ENCODE measurements around the gene SHISA5. TPM values are rescaled to one million over a fixed set of nuclear protein-coding genes. Genes with fewer than 3 reads are reported as not detected.
A peak's percentile ranks its signal among the peaks of the same experiment; 100 is the strongest.

SHISA5 gene
- total and polyA plus RNA-seq, 2 donors (not counting 1 experiment from before 2014, with no cell fraction given): 147 to 183 TPM

- H3K4me2 ChIP-seq (replicated peaks; ENCODE audit: low read depth, low read length, poor library complexity, severe bottlenecking): peak overlapping the region; percentile 21
- Mint-ChIP-seq H3K4me1 (peaks cover 23% of the 10 kb centered on the region), H3K27ac (peak overlapping the region; percentile 65), H3K9me3 (ENCODE audit: insufficient read depth) (no peaks in the 10 kb centered on the region), H3K4me3 (peak overlapping the region; percentile 32), H3K27me3 (peaks cover 3% of the 10 kb centered on the region)
- peaks cover 0 to 2% (median 0%) of the 10 kb centered on the region in 4 experiments for H3K27me3 ChIP-seq (replicated peaks in 1 of 4; ENCODE audit: control extremely low read depth in 1 of 4, control insufficient read depth in 3 of 4, insufficient read depth in 4 of 4, low read length in 3 of 4)
- intact Hi-C loops (cut with micrococcal nuclease): loop anchor here (1.0 to 2.0 kb wide), 5 partner anchors 28 to 71 kb away; partner anchors contain the start of genes ATRIP and PFKFB4
- no peak overlapping the region for H3K27ac ChIP-seq (ENCODE audit: low read length in 2 of 2)
- H3K4me1 ChIP-seq (ENCODE audit: control insufficient read depth in 2 of 2, insufficient read depth in 2 of 2, low read length in 2 of 2): peaks cover 14 to 25% of the 10 kb centered on the region in 2 donors
- DNase-seq (peak; percentile 83), ATAC-seq (ENCODE audit: low read depth) (peak; percentile 87)
- no peak overlapping the region for H3K9ac ChIP-seq (ENCODE audit: low read length)
- H3K79me2 ChIP-seq (ENCODE audit: control insufficient read depth, insufficient read depth, low read length): no peaks in the 10 kb centered on the region
- 38% methylated on average over 10 of the region's 10 CpGs for WGBS (ENCODE audit: insufficient coverage)
- H4K20me1 ChIP-seq (ENCODE audit: control insufficient read depth, insufficient read depth, low read length, poor library complexity, severe bottlenecking): no peaks in the 10 kb centered on the region
- H2AFZ ChIP-seq (ENCODE audit: insufficient read depth, low read depth, low read length, poor library complexity, severe bottlenecking): peak overlapping the region; percentile 52
- TF ChIP-seq EZH2 (IDR thresholded peaks at IDR 0.05; ENCODE audit: borderline replicate concordance, insufficient read depth, low read depth, low read length, poor library complexity, severe bottlenecking) (no peak), CTCF (IDR thresholded peaks at IDR 0.05) (peak; percentile 84)
- H3K36me3 ChIP-seq (replicated peaks in 1 of 2; ENCODE audit: control extremely low read depth in 1 of 2, control insufficient read depth in 1 of 2, extremely low read depth in 1 of 2, insufficient read depth in 2 of 2, low read length in 1 of 2): no peaks in the 10 kb centered on the region
- no peaks in the 10 kb centered on the region for H3K9me3 ChIP-seq (ENCODE audit: control extremely low read depth in 1 of 3, control insufficient read depth in 2 of 3, insufficient read depth in 1 of 3, low read length in 2 of 3)
- ChIA-PET CTCF (interaction anchor here (0.6 to 10.6 kb wide), 26 partner anchors 9 to 284 kb away, joined by 3 to 240 read pairs (median 4); partner anchors contain the start of genes ATRIP, CAMP, CCDC51 and TMA7), POLR2A (interaction anchor here (0.6 to 1.8 kb wide), 4 partner anchors 8 to 55 kb away, joined by 3 to 20 read pairs (median 6); a partner anchor contains a TSS)
- no peak overlapping the region for H3K4me3 ChIP-seq (ENCODE audit: control extremely low read depth in 1 of 5, extremely low read depth in 1 of 5, insufficient read depth in 1 of 5, low read depth in 2 of 5, low read length in 4 of 5)
These were observed 3.5 kb upstream of the SHISA5 start for GRCh38 chr3:48507256-48508061.

Data from B cell (primary cell).